GM12872 (cell line): ENCODE data around the gene PUSL1.

Experiments used
- TF ChIP-seq, protein P1 (sequence below): IDR thresholded peaks from 3 replicates; pipeline ENCODE4 v1.5.1; 2011; ENCODE audit warnings: low read depth, mild to moderate bottlenecking, low read length, moderate library complexity; ENCODE audit not compliant: insufficient read depth

PUSL1 gene

DNA sequence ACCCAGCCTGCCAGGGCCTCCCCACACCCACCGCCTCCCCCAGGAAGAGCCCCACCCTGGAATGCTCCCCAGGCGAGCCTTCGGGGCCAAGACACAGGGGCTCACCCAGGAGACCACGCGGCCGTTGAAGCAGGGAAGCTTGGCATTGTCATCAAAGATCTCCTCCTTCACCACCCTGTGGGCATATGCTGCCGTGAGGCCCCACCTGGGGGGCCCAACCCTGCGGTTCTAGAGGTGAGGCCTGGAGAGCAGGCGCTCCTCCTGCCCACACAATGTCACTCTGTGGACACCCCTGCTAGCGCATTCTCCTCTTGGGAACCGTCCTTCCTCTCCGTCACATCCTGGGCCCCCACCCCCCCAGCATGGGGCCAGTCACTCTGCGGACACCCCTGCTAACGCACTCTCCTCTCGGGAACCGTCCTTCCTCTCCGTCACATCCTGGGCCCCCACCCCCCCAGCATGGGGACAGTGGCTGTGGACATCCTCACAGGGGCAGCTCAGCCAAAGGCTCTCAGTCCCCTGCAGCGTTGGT is 34.3 kb downstream of the PUSL1 start:
- TF ChIP-seq, protein P1, sequence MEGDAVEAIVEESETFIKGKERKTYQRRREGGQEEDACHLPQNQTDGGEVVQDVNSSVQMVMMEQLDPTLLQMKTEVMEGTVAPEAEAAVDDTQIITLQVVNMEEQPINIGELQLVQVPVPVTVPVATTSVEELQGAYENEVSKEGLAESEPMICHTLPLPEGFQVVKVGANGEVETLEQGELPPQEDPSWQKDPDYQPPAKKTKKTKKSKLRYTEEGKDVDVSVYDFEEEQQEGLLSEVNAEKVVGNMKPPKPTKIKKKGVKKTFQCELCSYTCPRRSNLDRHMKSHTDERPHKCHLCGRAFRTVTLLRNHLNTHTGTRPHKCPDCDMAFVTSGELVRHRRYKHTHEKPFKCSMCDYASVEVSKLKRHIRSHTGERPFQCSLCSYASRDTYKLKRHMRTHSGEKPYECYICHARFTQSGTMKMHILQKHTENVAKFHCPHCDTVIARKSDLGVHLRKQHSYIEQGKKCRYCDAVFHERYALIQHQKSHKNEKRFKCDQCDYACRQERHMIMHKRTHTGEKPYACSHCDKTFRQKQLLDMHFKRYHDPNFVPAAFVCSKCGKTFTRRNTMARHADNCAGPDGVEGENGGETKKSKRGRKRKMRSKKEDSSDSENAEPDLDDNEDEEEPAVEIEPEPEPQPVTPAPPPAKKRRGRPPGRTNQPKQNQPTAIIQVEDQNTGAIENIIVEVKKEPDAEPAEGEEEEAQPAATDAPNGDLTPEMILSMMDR = no peak

DNA sequence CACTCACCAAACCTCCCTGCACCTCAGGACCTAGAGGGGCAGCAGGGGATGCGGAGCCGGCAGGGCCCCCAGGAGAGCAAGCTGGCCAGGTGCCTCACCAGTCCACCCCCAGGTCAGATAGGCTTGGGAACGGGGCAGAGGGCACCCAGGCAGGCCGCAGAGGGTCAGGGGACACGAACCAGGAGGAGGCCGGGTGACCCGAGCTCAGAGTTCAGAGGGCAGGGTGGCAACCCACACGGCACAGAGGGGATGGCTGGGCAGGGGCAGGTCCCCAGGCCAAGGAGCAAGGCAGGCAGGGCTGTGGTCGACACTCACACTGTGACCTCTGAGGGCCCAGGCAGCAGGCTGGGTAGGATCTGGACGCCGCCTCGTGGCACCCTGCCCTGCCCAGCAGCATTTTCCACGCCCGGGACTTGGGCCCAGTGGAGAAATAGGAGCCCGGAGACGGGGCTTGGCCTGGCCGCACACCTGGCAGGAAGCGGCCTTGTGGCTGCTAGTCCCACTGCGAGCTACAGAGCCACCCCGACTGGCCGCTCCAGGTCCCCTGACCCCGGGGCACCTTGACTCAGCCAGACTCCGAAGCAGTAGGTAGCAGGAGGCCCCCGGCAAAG is 35.5 kb downstream of the PUSL1 start:
- TF ChIP-seq, protein P1 = no peak

DNA sequence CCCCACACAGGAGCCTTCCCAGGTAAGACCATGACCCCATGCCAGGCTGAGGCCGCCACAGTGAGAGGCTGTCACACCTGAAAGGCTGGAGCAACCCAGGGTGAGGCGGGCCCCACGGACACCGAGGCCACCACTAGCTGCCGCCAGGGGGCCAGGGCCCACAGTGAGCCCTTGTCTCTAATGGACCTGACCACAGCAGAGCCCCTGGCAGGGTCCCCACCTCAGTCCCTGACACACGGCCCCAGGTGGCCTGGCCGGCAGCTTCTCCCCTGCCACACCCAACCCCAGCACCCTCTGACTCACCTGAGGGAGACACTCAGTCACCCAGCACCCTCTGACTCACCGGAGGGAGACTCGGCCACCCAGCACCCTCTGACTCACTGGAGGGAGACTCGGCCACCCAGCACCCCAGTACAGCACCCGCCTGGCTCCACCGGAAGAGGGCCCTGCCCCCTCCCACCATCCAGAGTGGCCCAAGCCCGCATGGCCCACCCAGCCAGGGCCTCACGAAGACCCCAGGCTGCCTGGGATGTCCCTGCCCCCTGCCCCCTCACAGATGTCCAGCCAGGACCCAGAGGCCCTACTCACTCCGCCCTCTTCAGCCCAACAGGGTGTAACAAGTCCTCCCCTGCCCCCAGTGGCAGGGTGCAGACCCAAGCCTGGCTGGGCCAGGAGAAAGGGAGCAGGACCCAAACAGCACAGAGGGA is 36.4 kb downstream of the PUSL1 start:
- TF ChIP-seq, protein P1 = peak; percentile 33; the same call in 1 of the 3 replicates

DNA sequence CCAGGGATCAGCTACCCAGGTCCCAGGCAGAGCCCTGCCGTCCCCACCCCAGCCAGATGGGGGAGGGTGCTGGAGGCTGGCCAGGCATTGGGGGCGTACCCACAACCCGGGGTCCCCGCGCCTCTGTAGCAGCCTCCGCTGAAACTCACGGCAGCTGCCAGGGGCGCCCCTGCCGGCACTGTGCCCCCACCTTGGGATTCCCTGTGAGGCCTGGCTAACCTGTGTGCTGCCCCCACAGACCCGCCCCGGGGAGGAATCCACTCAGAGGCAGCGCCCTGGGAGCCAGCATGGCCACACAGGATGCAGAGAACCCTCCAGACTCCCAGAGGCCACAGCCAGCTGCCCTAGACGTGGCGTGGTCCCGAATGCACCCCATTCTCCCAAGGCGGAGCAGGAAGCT is 37.0 kb downstream of the PUSL1 start:
- TF ChIP-seq, protein P1 = no peak

DNA sequence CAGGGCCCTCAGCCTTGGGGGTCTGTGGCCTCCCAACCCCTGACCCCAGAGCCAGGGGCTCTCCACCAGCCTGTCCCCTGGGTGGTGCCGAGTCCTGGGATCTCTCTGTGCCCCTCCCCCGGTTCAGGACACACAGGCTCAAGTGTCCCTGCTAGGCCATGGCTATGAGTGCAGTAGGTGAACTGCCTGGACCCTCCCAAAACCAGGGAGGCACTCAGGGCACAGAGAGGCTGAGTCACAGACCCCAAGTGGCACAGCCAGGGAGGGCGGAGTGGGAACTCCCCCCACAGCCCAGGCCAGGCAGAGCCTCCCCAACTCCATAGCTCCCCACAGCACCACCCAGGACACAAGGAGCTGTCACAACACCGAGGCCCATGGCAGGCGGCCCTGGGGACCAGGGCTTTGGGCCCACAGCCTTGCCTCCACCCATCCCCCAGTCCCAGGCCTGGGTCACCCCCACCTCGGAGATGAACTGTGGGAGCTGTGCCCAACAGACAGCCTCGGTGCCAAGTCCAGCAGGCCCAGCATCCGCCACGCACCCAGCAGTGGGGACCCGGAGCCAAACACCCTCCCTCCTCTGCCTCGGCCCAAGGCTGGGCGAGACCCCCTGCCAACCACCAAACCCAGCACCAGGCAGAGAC is 37.6 kb downstream of the PUSL1 start:
- TF ChIP-seq, protein P1 = no peak

DNA sequence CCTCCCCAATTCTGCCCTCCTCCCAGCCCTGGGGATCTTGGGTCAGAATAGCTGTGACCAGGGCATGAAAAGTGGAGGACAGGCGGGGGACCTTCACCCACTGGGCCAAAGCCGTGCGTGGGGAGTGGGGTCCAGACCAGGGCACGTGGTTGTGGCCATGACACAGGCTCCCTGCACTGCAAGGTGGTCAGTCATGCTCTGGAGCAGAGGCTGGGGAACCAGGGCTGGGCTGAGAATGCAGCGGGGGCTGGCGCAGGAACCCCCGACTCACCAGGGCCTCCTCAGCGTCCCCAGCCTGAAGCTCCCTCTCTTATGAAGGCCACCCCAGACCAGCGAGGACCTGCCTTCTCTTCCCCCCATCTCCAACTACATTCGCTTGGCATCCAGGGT is 38.1 kb downstream of the PUSL1 start:
- TF ChIP-seq, protein P1 = no peak

DNA sequence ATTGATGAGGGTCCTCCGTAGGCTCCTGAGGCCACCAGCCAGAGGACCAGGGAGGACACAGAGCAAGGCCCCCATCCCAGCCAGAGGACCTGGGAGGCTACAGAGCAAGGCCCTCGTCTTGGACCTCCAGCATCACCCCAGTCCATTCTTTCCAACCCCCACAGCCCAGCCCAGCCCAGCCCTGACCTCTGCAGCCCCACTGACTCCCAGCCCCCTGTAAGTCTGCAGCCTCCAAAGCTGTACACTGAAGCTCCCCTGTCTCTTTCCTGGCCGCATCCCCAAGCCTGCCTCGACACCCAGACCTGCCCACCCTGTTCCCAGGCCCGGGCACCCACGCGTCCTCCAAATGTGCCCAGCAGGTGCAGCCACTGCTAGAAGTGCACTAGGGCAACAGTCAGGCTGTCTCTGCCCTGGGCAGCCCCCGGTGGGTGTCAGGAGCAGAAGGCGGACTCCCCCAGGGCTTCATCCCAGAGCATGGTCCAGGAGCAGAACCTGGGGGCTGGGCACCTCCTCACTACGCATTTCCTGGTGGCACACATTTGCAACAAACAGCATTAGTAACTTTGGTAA is 38.7 kb downstream of the PUSL1 start:
- TF ChIP-seq, protein P1 = no peak
